ENCODE measurements around the gene FBRSL1.
"Not testable (repeated sequence)": the region's sequence is repeated elsewhere in the genome, so short reads cannot be mapped to it uniquely, and the experiment has no call there.

GRCh38 chr12:132474799-132475303, 15.1 kb upstream of the FBRSL1 start:
- TF ChIP-seq MAX, CTCF (IDR thresholded peaks at IDR 0.05; ENCODE audit: low read depth, low read length): not testable (repeated sequence)
